ENCODE data around the gene KLHL28.

DNA sequence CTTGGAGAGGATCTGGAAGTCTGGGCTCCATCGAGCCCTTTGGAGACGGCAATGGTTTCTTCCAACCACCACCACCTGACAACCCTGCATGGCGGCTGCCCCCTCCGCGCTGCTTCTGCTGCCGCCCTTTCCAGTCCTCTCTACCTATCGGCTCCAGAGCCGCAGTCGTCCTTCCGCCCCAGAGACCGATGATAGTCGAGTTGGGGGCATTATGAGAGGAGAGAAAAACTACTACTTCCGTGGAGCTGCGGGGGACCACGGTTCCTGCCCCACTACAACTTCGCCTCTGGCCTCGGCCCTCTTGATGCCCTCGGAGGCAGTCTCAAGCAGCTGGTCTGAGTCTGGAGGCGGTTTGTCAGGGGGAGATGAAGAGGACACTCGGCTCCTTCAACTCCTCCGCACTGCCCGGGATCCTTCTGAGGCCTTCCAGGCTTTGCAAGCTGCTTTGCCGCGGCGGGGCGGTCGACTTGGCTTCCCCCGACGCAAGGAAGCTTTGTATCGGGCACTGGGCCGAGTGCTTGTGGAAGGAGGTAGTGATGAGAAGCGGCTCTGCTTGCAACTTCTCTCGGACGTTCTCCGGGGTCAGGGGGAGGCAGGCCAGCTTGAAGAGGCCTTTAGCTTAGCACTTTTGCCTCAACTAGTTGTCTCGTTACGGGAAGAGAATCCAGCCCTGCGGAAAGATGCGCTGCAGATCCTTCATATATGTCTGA is 742 bp upstream of the KLHL28 start:
- TF ChIP-seq, protein P1, sequence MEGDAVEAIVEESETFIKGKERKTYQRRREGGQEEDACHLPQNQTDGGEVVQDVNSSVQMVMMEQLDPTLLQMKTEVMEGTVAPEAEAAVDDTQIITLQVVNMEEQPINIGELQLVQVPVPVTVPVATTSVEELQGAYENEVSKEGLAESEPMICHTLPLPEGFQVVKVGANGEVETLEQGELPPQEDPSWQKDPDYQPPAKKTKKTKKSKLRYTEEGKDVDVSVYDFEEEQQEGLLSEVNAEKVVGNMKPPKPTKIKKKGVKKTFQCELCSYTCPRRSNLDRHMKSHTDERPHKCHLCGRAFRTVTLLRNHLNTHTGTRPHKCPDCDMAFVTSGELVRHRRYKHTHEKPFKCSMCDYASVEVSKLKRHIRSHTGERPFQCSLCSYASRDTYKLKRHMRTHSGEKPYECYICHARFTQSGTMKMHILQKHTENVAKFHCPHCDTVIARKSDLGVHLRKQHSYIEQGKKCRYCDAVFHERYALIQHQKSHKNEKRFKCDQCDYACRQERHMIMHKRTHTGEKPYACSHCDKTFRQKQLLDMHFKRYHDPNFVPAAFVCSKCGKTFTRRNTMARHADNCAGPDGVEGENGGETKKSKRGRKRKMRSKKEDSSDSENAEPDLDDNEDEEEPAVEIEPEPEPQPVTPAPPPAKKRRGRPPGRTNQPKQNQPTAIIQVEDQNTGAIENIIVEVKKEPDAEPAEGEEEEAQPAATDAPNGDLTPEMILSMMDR (IDR thresholded peaks at IDR 0.05): no peak
- TF ChIP-seq POLR2A (IDR thresholded peaks at IDR 0.05; ENCODE audit: low read depth) (no peak), POLR2AphosphoS5 (IDR thresholded peaks at IDR 0.05) (no peak), EP300 (IDR thresholded peaks at IDR 0.05) (no peak)

Data from esophagus muscularis mucosa (tissue), 4 donors.